OCI-M2 (cell line): ENCODE measurements around the gene SLC38A9.
"Not testable (repeated sequence)": the region's sequence is repeated elsewhere in the genome, so short reads cannot be mapped to it uniquely, and the experiment has no call there.

Experiments used
- DNase-seq: peaks from one replicate; lab custom pipeline; 2025; ENCODE audit not compliant: unreplicated experiment; lab: John Stamatoyannopoulos, UW

SLC38A9 gene

DNA sequence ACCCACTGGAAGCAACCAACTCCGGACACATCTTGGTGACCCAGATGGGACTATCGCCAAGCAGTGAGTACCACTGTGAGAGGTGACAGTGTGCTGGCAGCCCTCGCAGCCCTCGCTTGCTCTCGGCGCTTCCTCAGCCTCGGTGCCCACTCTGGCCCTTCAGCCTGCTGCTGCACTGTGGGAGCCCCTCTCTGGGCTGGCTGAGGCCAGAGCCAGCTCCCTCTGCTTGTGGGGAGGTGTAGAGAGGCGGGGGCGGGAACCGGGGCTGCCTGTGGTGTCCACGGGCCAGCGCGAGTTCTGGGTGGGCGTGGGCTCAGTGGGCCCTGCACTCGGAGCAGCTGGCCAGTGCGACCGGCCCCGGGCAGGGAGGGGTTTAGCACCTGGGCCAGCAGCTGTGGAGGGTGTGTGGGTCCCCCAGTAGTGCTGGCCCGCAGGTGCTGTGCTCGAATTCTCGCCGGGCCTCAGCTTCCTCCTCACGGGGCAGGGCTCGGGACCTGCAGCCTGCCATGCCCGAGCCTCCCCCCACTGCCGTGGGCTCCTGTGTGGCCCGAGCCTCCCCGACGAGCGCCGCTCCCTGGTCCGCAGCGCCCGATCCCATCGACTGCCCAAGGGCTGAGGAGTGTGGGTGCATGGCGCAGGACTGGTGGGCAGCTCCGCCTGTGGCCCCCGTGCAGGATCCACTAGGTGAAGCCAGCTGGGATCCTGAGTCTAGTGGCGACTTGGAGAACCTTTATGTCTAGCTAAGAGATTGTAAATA, 98.8 kb downstream of the SLC38A9 start:
- no peak for DNase-seq

DNA sequence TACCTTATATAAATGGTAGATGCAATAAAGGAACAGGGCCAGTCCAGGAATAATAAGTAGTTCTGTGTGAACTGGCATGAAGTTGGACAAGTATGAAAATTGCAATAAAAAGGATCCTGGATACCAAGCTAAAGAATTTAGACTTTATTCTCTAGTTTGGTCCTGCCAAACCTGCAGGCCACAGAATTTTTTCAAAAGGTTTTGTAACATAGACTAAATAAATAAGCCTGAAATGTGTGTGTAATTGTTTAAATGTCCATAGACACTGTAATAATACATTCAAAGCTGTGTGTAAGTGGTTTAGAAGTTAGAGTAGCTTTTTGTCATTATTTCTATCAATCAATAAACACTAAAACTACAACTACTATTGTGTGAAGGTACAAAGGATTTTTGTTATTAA, 101.6 kb downstream of the SLC38A9 start:
- DNase-seq: no peak

DNA sequence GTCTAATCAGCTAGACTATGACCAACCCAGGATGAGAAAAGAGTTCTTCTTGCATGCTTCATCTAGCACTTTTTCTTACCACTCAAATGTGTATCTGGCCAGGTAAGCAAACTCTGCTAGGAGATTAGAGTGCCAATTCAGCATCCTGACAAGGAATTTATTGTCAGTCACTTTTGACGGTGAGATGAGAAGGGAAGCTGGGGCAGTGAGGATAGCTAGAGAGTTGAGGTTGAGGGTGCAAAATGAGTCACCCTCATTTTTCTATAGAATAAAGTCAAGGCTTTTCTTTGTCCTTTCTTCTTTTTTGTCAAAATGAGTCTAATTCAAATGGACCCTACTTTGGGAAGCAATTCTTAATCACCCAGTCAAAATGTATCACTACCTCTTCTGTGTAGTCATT, 102.7 kb downstream of the SLC38A9 start:
- no peak for DNase-seq

DNA sequence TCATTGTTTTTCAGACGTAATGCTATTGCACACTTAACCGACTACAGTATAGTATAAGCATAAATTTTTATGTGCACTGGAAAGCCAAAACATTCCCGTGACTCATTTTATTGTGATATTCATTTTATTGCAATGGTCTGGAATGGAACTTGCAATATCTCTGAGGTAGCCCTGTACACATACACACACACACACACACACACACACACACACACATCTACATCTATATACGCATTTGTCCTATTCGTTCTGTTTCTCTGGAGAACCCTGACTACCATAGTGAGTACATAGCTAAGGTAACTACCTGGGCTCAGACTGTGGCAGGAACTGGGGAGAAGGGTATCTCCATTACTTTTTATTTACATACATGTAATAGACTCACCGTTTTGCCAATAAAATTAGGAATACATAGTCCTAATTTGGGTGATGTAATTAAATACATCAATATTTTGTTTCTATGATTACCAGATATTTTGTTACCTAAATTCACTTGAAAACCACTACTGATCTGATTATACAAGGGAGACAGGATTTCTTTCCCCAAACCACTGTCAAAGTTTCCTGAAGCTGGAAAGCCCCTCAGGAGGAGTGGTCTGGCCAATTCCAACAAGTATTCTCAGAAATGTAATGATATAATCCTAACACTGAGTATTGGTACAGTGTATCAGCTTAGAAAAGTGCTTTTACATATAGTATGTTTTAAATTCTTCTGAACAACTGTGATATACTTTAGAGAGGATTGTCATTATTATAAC, 103.4 kb downstream of the SLC38A9 start:
- no peak for DNase-seq

DNA sequence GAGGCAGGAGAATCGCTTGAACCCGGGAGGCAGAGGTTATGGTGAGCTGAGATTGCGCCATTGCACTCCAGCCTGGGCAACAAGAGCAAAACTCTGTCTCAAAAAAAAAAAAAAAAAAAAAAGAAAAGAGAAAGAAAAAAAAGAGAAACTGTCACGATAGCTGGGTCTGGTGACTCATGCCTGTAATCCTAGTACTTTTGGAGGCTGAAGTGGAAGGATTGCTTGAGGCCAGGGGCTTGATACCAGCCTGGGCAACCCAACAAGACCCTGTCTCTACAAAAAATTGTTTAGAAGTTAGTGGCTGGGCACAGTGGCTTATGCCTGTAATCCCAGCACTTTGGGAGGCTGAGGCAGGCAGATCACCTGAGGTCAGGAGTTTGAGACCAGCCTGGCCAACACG, 104.8 kb downstream of the SLC38A9 start:
- not testable (repeated sequence) for DNase-seq

DNA sequence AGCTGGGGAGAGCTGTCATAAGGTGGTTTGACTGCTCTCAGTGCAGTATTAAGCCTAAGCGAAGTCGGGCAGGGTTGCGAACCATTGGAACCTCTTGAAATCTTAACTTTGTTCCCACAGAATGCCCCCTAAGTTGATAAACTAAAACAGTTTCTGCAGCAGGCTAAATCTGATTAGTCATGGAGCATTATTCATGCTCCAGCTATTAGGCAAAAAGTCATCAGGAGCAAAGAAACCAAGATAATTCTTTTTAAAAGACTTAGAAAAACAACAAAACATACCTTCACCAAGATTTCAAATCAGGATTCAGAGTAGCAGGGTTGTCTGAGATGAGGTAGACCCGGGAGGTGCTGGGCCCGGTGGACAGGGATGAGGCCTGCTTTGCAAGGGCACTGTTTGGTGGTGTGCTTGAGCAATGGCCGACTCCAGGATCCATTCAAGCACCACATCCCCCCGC, 107.5 kb downstream of the SLC38A9 start:
- DNase-seq: no peak

DNA sequence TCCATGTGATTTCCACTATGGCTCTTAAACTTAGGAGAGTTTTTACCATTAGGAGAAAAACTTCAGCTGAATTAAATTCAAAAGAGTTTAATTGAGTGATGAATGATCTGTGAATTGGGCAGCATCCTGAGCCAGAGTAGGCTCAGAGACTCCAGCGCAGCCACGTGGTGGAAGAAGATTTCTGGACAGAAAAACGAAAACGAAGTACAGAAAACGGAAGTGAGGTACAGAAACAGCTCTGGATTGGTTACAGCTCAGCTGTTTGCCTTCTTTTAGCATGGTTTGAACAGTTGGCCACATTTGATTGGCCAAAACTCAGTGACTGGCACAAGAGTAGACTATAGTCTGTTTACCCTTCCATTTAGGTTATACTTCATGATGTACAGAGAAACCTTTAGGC, 108.2 kb downstream of the SLC38A9 start:
- no peak for DNase-seq

DNA sequence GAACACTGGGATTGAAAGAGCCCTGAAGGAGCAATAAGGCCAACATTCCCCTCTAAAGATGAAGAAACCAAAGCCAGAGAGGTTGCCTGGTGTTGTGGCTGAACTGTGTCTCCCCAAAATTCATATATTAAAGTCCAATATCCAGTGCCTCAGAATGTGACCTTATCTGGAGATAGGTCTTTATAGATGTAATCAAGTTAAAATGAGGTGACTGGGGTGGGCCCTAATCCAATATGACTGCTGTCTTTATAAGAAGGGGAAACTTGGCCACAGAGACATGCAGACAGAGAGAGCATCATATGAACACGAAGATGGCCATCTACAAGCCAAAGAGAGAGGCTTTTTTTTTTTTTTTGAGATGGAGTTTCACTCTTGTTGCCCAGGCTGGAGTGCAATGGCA, 110.5 kb downstream of the SLC38A9 start:
- no peak for DNase-seq

DNA sequence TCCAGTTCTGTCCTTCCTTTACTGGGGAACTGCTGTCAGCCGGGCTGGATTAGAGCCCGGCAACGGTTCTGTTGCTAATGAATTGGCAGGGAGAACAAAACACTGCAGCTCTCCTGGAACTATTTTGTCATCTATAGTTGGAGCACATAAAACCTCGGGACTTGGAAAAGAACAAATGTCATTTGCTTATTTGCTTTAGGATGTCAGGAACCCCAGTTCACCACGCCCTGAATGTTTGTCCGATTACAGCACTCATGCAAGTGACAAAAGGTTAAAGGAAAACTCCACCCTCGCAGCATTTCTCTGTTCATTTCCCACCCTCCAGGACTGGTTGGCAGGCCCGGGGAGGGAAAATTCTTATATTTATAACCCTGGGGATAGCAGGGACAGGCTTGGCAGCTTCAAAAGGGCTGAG, 110.9 kb downstream of the SLC38A9 start:
- no peak for DNase-seq

DNA sequence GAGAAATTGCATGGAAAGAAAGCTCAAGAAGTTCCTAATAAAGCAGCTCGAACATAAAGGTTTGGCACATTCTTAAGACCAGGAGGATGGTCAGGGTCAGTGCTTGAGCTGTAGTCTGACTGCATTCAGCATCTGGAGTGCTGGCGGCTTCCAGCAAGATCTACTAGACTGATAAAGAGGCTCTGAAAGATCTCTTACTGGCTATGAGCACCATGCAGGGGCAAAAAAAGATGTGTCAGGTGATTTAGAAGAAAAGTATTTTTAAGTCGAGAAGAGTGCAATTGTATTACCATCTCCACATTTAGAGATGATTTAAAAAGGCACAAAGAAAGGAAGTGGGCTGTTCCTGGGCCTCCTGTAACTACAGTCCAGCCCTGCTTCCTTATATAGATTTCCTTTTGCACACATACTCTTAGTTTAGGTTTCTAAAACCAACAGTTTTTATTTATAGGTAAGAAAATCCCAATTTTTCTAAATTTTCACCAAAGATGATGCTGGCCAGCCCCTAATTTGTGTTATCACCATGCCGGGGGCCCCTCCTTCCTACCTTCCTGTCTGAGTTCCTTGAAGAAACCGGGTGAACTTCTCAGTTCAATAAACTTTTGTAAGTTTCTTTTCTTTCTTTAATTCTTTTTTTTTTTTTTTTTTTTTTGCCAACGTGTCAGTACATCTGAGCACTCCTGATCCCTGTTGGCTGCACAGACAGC, 111.5 kb downstream of the SLC38A9 start:
- no peak for DNase-seq

DNA sequence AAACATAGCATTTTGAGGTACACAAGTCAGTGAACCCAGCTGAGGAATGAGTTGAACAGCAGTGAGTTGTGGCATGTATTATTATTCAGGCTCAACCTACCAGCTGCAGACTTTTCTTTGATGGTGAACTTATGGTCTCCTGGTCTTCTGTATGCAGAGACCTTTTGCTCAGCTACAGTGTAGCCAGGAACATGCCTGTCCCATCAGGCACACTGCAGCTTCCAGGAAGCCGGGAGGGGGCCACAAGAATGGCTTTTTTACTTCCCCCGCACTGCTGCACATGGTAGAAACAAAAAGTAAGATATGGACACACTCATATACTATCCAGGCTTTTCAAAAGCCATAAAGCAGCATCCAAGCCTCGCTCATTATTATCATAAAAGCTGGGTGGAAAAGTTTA, 112.0 kb downstream of the SLC38A9 start:
- DNase-seq: no peak

DNA sequence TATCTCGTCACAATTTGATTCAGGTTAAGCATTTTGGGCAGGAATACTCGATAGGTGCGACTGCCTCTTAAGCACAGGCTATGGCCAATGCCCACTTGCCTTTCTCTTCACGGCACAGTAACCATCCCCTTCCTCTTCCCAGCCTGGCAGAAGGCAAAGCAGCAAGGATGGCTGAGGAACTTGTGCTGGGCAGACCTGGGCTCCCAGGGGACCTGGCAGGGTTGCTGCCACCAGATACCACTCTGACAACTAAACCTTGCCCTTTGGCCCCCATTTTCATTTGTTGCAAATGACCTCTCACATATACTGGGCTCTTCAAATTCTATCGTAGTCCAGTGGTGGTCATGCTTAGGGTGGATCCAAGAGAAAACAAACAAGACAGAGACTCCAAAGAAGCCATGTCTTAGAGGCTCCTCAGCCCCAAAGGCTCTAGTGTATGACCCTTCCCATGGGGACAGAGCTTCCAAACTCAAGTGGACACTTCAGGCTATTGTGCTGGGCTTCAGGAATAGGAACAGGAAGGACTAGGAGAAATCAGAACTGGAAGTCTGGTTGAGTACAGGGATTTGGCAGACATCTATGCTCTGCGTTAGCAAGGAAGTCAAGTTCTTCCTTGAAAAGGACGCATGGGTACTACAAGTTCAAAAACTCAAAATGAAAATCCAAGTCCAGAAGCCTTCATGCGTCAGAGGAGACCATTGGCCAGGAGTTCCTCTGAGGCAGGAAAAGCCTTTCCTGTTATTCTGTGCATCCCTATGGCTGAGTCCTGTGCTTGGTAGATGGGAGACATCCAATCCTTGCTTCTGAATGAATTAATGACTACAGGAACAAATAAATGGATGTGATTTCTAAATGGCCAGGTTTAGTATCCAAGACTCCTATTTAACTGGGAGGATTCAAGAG, 112.7 kb downstream of the SLC38A9 start:
- DNase-seq: no peak

DNA sequence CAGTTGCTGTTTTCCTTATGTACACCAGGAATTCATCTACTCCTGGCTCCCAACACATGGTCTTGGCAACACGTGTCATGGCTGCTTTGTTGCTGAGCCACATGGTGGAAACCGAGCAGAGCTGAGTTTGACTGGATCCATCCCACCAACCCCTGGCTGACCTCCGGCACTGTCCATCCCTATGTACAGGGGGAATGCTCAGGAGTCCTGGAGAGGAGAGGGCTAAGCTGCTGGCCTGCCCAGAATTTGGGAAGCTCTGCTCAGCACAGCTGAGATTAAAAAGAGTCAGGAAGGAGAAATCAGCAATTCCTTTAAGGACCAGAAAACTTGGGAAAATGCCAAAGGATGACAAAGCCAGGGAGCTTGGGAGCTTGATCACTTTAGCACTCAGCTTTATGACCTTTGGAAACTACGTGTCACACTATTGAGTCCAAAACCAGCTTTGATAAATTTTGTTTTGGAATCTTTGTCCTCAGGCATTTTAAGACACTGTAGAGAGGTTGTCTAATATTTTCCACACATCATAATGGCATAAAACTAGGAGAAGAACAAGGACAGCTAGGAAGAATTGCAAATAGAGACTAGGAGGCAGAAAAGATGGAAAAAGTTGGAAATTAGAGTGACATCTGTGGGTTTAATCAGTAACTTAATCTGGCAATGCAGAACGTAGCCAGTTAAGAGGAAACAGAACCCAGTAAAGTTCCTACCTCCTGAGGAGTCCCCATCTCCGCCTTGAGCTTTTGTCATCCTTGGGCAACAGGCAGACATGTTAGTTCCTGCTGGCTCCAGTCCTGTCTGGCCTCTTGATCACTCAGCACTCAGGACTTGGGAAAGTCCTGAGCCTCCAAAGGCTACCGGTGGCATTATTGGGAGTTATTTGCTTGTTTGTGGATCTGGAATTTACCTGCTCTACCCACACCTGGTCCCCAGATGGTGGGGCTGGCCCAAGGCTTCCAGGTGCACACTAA, 114.8 kb downstream of the SLC38A9 start:
- no peak for DNase-seq

DNA sequence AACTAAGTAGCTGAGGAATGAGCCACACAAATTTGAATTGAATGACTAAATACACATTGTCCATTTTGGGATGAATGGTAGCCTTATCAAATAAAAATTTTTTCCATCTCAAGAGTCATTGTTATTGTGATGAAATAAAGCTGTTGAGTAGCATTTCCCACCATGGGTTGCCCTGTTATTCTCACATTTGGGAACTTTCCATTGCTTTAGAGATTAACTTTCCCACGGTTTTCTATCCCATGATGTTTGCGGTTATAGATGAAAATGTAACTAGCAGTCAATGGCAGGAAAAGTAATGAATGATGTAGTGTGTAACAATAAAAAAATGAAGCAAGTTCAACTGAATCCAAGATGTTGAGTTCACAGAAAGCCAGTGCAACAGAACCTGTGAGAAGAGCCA, 117.5 kb downstream of the SLC38A9 start:
- DNase-seq: no peak

DNA sequence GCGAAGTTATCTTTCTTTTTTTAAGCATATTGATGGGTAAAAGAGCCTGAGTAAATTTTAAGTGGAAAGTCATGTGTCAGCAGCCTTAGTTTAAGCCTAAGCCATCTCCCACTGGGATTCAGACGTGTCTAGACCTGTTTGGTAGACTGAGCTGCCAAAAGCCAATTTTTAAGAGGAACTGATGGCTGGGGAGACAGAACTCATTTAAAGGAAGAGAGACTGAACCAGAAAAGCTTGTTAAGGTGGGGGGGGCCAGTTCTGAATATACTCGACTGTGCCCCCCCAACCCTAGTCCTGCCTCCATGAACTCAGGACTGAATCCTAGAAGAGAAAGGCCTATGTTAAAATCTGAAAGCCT, 119.0 kb downstream of the SLC38A9 start:
- DNase-seq: no peak

DNA sequence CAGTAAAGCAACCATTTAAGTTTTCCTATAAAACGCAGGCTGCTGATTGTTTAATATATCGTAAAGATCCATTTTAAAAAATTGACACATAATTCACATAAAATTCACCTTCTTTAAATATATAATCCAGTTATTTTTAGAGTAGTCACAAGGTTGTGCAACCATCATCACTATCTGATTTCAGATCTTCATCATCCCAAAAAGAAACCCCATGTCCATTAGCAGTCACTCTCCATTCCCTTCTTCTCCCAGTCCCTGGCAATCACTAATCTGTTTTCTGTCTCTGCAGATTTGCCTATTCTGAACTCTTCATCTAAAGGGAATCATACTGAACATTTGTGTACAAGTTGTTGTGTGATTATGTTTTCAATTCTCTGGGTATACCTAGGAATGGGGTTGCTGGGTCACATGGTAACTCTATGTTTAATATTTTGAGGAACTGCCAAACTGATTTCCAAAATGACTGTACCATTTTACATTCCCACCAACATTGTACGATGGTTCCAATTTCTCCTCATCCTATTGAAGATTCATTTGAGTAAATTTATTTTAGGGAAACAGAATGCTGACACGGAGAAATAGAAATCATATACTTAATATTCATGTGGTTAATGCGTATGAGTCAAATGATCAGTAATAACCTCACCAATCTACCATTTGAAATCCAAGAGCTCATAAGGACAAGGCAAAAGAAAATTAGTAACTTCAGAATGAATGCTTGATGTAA, 119.6 kb downstream of the SLC38A9 start:
- no peak for DNase-seq

DNA sequence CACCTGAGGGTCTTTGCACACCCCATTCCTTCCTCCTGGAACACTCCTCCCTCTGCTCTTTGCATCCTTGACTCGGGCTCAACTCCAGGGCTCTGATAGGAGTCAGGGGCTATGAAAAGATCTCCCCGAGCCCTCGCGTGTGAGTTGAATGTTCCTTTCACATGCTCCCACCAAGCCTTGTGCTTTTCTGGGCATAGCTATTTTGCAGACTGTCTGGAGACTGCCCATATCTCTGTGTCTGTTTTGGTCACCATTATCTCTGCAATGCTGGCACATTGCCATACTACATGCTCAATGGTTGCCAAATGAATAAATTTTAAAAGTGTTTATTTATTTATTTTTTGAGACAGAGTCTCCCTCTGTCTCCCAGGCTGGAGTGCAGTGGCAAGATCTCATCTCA, 120.4 kb downstream of the SLC38A9 start:
- DNase-seq: peak; percentile 55

DNA sequence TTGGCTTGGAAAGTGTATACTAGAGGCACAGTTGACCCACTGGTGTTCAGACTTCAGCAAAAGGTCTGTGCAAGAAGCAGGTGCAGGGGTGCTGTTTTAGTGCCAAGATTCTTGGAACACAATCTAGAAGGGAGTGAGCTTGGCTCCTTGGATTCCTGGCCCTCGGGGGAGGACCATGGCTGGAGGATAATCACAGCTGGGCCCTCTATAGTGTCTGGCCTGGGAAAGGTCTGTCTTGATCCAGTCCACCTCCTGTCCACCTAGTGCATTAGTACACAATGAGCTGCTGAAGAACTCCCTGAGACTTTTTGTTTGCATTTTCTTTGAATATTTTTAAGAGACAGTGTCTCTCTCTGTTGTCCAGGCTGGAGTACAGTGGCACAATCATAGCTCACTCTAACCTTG, 126.9 kb downstream of the SLC38A9 start:
- DNase-seq: no peak
